NCI-H345 (cell line): ENCODE results near the gene KLHL3.

Experiments
- DNase-seq: peaks from one replicate; lab custom pipeline; 2025; lab: John Stamatoyannopoulos, UW

The KLHL3 gene

DNA sequence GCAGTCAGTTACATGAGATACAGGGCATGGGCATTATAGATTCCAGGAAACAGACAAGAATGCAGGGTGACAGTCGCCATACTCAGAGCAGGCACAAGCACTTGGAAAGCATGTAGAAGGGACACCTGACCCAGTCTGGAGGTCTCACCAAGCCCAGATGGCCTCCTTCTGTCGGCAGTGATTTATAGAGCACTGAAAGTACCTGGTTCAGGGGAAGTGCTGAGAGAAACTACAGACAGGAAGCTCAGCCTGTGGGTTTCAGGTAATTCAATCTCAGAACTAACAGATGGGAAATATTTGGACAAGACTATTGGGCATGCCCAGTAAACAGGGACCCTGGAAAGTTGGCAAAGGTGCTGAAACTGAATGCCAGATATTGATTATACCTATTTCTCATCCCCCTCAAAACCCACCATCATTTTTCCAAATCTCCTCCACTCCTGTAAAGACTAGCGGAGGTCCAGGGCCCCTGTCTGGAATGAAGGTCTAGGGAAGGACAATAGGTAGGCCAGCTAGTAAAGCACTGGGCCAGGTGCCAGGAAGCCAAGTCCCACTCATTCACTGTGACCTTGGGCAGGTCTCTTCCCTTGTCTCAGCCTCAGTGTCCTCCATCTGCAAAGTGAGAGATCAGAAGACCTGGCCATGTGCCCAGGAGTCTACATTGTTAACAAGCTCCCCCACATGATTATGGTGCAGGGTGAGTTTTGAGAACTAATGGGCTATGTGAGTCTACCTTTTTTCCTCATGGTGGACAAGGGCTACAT lies 26.9 kb downstream of the KLHL3 start:
- DNase-seq: peak; percentile 63

DNA sequence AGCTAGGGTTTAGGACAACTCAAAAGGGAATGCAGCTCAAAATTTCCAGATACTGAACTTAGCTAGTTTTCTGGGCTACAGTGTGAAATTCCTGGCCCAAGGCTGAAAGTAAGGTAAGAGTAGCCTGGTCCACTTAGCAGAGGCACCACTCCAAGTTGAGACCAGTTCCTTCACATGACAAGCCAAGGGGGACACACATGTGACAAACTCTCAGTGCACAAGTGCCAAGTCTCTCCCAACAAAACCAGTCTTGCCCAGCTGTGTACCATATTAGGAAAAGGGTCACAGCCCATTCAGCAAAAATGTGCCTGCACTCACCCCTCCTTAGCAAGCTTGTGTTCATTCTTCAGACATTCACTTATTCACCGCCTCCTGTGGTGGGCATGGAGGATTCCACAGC lies 27.8 kb downstream of the KLHL3 start:
- DNase-seq: no peak

DNA sequence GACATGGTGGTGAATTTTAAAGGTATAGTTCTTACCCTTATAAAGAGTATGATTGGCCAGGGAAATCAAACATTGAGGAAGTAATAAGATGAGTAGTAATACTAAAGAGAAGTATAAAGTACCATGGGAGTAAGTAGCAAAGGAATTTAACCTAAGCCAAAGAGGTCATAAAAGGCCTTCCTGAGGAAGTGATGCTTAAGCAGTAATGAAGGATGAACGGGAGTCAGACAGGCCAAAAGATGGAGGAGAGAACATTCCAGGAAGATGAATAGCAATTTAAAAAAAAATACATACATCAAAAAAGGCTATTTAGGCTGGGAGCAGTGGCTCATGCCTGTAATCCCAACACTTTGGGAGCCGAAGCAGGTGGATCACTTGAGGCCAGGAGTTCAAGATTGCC lies 29.0 kb downstream of the KLHL3 start:
- no peak for DNase-seq

DNA sequence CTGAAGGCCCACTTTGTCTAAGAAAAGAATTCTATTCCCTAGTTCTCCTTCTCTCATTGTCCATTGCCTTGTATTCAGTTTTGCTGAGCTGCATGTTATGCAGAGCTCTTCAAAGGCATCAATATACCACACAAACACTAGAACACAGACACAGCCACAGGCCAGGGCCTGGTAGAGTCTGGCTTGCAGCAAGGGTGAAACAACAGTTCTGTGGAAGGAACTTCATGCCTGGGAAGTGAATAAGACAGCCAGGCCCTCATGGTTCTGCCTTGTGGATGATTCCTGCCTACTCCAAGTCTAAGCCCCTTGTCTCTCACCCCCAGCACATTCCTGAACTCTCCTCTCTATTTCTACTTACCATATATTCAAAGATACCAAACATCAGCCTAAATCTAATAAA lies 30.8 kb downstream of the KLHL3 start:
- no peak for DNase-seq

DNA sequence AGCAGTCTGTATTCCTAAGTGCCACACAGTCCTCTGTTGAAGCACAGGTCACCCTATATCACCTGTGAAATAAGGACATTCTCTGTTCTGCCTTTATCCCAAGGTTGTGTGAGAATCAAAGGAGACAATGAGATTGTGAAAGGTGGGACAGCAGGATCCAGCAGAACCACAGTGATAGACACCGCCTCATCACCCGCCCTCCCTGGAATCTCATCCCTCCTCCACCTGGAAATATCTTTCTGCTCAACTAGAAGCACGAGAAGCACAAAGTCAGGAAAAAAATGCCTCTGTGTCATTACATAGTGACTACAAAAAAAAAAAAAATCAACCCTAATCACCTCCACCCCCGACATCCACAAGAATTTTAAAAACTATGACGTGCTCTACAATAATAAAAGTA lies 32.3 kb downstream of the KLHL3 start:
- no peak for DNase-seq

DNA sequence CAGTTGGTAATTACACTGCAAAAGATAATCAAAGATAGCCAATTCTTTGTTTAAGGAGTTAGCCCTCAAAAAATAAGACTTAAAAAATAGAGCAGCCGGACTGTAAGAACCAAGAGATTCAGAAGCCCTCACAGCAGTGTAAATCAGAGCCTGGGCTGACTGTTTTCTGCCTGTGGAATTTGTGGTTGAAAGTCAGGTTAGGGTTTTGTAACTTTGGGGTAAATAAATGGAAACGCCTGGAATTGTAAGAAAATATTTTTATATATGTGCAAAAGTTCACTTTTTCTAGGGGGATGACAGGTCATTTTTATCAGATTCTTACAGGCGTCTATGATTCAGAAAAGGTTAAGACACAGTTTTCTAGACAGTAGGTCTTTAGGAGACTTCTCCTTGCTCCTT lies 35.6 kb downstream of the KLHL3 start:
- DNase-seq: no peak

DNA sequence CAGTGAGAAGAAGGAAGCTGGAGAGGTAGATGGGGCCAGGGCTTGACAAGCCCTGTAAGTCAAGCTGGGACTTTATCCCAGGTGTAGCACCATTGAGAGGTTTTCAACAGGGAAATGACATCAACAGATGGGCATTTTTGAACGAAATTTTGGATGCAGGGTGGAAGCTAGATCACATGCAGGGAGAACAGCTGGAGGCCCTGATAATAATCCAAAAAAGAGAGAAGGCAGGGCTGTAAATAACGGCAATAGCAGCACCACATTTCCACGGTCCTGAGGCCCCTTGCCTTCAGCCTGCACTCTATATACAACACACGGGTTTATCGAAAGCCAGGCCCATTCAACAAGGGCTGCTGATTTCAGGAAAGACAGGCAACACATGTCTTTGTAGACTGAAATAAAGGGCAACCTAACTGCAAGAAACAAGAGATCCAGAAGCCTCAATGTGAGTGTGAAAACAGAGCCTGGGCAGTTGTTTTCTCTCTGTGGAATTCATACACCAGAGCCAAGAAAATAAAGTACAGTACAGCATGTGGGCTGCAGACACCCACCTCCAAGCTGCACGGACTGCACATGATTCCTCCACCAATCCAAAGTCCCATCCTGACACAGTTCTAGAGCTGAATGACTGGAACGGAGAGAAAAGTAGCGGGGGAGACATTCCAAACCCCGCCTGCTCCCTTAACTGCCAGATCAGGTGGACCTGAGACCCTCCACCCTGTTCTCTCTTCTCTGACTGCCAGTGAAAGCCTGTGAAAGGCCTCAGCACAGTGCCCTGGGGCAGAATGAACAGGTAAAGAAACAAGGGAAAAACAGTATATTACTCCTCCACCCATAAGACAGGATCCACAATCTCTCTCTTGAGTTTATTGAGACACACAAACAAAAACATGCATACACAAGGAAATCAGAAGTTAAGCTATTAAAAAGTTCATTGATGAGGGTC lies 36.3 kb downstream of the KLHL3 start:
- no peak for DNase-seq

DNA sequence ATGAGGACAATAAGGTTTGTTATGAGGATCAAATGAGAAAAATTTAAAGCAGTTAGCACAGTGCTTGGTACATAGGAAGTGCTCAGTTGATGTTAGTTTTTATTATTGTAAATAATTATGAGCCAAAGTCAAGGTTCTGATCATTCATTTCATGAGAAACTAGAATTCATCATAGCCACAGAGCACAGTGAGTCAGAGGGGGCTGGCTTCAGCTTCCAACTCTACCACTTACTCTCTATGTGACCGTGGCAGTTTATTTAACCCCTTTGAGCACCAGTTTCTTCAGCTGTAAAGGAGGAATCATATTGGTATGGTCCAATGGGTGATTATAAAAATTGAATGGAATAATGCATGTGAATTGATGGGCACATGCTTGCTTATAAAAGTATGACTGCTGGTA lies 39.4 kb downstream of the KLHL3 start:
- DNase-seq: no peak

DNA sequence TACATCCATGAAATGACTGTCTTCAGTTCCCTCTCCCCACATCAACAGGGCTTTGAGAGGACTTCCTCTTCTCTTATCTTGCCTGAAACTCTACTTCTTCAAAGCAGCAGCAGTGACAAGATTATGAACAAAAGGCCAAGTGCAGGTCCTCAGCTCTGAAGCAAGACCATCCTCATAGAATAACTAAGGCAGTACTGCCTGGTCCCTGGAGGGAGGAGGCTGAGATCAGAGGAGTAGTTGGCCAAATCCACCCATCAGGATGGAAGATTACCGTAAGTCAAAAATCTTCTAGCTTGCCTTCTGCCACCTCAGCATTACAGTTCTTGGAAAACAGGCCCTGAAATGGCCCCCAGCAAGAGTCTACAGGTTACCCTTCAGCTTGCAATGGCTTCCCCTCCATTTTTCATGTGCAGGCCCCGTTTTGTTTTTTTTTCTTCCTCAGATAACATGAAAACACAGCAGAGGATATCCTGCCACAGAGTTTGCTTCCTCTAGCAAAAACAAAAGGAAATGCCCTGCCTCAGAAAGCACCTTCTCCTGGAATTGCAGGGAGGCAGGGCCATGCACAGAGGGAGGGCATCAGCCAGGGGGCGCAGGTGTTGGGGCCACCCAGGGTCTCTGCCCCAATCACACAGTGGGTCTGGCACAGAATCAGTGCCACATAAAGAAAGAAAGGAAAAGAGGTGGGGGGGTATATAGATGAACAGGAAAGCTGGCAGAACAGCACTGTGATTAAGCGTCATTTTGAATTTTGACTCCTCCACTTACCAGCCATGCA lies 40.0 kb downstream of the KLHL3 start:
- no peak for DNase-seq

DNA sequence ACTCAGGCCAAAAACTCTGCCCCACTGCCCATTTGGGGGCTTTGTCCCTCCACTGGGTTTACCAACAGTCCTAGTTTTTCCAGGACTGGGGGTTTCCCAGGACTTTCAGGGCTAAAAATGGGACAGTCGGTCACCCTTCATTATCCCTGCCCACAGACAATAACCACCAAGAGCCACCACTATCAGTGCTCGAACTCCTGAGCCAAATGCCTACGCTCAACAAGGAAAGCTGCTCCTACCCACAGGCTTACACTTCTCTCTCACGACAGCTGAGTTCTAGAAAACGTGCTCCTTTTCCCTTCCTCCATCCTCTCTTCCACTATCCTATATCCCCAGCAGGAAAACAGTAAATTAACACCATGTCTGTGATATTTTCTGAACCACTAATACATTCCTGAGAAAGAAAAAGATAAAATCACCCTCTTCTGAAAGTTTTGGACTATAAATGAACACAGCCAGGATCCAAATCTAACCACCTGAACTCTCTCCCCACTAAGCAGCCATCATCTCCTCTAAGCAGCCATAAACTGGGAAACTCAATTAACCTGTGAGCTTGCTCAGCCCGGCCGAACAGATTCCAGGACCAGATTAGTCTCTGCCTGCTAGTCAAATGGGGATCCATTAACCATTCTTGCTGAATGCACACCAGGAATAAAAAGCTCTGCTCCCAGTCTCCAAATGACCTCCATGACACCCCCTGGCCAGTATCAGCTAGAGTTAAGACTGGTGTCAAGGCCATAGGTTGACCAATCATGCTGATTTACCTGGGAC lies 41.8 kb downstream of the KLHL3 start:
- no peak for DNase-seq

DNA sequence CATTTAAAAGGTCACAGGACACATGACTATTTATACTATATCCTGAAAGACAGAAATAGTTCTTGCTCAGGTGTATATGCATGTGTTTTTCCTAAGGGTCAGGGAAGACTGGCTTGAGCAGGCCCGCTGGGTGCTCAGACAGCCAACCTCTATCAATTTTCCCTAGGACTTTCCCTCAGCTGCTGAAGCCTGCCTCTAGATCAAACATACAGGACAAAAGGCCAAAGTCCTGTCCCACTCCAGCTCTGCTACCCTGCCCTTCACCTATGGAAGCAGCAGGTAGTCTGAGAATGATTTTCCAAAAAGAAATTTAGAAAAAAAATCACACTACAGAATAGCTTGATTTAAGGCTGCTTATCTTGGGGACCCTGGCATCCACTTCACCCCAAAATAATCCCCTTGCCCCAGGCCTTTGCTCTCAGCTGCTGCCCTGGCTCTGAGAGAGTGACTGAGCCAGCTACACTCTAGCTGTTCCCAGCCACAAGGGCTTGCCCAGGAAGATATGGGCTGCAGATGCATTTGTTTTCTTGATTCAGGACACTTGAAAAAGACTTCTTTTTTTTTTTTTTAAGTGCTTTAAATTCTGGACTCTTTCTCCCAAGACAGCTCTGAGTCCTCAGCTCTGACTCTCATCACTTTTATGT lies 42.5 kb downstream of the KLHL3 start:
- no peak for DNase-seq

DNA sequence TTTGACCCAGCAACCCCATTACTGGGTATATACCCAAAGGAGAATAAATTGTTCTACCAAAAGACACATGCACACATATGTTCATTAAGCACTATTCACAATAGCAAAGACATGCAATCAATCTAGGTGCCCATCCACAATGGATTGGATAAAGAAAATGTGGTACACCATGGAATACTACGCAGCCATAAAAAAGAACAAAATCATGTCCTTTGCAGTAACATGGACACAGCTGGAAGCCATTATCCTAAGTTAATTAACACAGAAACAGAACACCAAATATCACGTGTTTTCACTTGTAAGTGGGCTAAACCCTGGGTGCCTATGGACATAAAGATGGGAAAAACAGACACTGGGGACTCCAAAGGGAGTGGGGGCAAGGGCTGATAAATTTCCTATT lies 46.6 kb downstream of the KLHL3 start:
- DNase-seq: no peak

DNA sequence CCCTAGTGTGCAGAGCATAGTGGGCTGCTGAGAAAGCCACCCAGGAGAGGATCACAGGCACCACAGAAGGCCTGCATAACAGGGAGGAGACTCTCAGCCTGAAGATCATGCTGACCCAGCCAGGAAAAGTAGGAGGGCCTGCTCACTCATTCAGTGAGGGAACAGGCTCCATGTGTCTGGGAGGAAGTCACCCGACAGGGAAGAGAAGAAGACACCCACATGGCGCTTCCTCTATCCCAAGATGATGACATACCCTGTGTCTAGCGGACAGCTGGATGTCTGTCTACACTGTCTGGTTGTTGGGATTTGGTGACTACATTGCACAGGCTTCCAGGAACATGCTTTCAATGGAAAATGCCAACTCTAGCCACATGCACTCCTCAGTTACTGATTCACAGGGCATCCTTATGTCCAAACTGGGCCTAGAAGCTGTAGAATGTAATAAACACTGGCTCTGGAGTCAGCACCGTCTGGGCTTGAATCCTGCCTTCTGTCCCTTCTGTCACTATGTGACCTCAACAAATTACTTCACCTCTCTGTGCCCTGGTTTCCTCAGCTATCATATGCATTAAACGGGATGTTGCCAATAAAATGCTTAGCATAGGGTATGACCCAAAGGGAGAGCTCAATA lies 47.6 kb downstream of the KLHL3 start:
- no peak for DNase-seq

DNA sequence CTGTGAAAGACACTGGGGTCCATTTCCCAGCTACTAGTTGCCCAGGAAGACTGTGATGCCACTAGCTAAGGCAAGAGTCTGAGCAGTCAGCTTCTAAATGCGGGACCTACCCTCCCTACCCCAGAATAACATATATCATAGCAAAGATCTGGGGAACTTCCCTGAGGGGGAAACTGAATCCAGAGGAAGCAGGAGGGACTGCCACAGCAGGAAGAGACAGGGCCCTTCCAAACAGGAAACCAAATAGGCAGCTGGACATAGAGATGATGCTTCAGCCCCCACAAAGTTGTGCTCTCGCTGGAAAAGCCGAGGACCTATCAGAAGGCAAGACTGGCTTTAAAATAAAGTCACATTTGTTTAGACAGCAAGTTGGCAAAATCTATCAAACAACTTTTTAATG lies 51.1 kb downstream of the KLHL3 start:
- DNase-seq: no peak

DNA sequence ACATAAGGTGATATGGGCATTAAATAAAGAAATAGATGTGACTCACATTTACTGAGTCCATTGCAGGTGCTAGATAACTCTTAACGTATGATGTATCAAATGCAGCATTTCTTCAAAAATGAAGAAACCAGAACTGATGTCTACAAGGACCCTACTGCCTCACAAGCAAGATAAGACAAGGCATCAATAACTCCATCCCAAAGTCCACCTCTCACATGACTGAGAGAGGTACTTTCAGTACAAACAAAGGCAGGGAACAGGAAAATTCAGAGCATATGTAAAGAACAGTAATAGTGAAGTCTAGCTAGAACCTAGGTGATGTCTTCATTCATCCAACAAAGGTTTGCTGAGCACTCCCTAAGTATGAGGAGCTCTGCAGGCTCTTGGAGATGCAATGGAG lies 54.7 kb downstream of the KLHL3 start:
- no peak for DNase-seq

DNA sequence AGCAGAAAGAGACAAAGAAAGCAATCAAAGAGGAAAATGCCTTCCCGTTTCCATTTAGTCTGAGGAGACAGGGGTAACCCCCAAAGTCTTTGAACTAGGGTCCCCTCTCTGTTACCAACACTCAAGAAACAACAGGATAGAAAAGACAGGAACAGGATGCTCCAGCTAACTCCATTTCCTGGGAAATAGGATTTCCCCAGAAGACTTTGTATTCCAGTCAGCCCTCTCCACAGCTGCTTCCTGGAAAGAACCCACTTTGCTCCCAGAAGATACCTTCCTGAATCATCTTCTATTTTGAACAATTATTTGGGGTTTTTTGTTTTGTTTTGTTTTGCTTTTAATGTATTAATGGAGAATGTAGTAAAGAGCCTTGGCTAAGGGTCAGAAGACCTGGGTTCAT lies 56.0 kb downstream of the KLHL3 start:
- DNase-seq: no peak

DNA sequence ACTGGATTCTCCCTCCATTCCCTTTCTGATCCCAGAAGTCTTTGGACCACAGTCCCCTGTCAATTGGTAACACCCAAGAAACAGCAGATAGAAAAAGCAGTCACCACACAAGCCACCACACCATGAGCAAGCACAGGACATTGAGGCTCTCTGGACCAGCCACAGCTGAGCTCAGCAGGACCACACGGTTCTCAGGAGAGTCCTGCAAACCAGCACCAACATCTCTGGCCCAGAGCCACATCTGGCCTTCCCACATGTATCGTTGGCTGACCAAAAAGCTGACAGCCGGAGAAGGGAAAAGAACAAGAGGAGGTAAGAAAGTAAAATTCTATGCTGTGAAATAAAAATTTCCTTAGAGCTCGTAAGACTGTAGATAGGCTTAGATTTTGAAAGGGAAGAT lies 56.7 kb downstream of the KLHL3 start:
- DNase-seq: no peak

DNA sequence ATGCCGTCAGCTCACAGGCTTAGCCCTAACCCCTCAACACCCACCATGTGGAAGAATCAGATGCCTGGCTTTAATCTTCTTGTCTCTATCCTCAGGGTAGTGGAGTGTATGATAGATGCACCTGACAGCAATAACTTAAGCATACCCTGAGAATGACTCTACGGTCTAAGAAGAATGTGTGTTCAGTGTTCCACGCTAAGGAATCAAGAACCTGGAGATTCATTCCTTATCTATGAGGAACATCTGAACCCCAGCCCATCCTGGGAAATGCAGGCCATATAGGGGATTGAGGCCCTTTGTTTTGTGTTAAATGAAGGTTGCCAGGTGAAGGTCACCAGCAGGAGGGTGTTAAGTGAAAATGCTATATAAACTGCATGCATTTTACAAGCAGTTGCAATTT lies 63.0 kb downstream of the KLHL3 start:
- no peak for DNase-seq

DNA sequence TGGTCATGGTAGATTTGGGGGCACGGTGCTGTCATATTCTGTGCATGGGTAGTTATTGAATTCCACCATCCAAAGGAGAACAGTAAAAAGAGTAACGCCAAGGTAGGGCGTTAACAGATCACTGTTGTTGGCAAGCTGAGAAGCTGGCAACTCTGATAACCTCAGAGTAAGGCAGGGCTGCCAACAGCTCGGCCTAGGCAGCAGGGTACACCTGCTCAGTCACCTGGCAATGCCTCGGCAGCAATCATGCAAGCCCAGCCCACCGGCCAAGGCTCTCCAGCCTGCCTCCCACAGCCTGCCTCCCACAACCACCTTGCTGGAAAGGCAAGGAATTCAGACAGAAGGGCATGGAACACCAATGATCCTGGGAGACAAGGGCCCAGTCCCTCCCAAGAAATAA lies 63.9 kb downstream of the KLHL3 start:
- no peak for DNase-seq

DNA sequence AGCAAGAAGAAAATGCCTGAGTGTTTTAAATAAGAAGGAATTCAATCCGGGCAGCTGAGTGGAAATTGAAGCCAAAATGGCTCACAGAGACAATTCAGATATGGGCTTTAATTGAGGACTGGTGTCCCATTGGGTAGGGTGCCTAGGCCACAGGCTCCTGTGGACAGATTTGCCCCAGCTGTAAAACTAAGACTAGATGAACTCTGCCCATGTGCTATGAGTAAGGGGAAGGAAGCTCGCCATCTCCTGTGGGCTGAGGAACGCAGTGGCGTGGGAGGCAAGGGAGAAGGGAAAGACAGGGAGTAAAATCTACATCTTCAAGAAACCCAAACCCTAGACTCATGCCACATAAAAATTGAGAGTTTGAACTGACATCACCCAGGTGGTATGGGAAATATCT lies 66.1 kb downstream of the KLHL3 start:
- no peak for DNase-seq

DNA sequence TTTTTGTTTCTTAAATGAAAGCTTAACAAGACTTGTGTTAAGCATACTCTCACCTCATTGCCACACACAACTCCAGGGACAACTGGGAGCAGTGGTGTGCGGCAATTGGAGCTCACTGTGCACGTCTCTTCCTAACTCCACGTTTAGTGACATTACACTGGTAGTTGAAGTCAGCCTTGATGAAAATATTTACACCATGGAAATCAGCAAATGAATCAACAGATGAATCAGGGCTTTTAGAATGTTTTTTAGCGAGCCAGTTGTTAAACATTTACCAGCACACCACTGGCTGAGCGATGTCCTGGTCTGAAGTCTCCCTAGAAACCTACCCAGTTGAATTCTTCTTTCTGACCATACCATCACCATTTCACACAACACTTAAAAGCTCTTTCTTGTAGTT lies 67.3 kb downstream of the KLHL3 start:
- no peak for DNase-seq
